Tibial artery (tissue), 4 donors: ENCODE measurements around the gene DYNC1I2.

Experiments
- DNase-seq, 2 donors: peaks; one replicate each; pipeline ENCODE4 v3.0.0-alpha.2; 2019
- H3K27ac ChIP-seq, 2 donors: fragments of 200-600 bp; sonication (generic) in 1 of 2; 1 replicate in 1 of 2; 2 replicates in 1 of 2; pipeline ENCODE4 v1.5.1; 2018 to 2019; ENCODE audit warnings: mild to moderate bottlenecking in 1 of 2
- H3K27me3 ChIP-seq, 2 donors: fragments of 200-600 bp; sonication (generic) in 1 of 2; one replicate each; pipeline versions ENCODE4 v1.5.1 to v1.6.0; 2016 to 2019
- H3K36me3 ChIP-seq, 3 donors: fragments of 200-600 bp; sonication (generic) in 2 of 3; one replicate each; pipeline ENCODE4 v1.5.1; 2016 to 2019; ENCODE audit warnings: mild to moderate bottlenecking in 2 of 3
- H3K4me1 ChIP-seq, 4 donors: fragments of 200-600 bp; sonication (generic) in 2 of 4; 1 replicate in 3 of 4; 2 replicates in 1 of 4; pipeline ENCODE4 v1.5.1; 2016 to 2019
- H3K4me3 ChIP-seq, 2 donors: fragments of 200-600 bp; sonication (generic) in 1 of 2; 1 replicate in 1 of 2; 2 replicates in 1 of 2; pipeline ENCODE4 v1.5.1; 2018 to 2019; ENCODE audit warnings: mild to moderate bottlenecking in 2 of 2
- H3K9me3 ChIP-seq, 3 donors: fragments of 200-600 bp; sonication (generic) in 1 of 3; one replicate each; pipeline ENCODE4 v1.5.1; 2016 to 2019
- CTCF ChIP-seq, 2 experiments: fragments of 200-600 bp in 1 of 2; fragments of 450-650 bp in 1 of 2; IDR thresholded peaks; one replicate each; pipeline ENCODE4 v1.5.1; 2017 to 2019; ENCODE audit warnings: antibody characterized with exemption in 2 of 2, mild to moderate bottlenecking in 1 of 2, moderate library complexity in 1 of 2
- intact Hi-C: fragments of 100-400 bp; cut with DNase I; formaldehyde crosslinking; loops from one replicate; pipeline ENCODE4 v1.15.0; 2023; ENCODE audit warnings: low total_unique reads

DYNC1I2 gene

DNA sequence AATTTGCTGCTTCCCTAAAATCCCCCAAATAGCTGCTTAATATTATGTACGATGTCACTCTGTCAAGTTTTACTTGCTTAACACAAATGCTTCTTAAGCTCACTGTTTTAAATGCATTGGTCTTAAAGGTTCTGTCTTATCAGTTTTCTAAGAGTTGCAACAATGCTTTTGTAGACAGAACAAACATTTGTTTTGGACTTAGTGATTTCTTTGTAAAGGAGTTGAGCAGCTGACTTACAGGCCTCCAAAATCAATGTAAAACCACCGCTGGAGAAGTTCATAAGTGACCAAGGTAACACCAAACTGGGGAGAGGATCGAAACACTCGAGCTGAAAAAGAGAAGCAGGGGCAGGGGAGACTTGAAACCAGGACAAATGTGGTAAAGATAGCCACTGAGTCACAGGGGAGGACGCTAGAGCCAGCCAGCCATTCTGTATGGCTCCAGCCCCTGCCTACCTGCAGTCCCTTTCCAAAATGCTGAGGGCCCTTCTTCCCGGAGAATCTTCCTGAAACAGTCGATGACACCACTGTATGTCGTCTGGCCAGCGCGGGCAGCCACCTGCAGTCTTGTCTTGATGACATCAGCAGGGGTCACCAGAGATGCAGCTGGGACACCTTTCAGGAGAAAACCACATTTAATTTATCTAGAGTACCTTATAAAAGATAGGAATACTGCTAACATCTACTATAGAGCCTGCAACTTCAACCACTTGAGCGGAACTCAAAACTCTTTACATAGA is 100.2 kb downstream of the DYNC1I2 start:
- Histone ChIP-seq H3K36me3 (peaks cover 59 to 93% (median 87%) of the 10 kb centered on the region in 3 donors), H3K4me1 (no peaks in the 10 kb centered on the region)
- no peak for TF ChIP-seq CTCF (IDR thresholded peaks at IDR 0.05)

GRCh38 chr2:171788316-171788993 is 101.2 kb downstream of the DYNC1I2 start:
- DNase-seq, result no peak
- Histone ChIP-seq H3K9me3 (no peaks in the 10 kb centered on the region), H3K36me3 (peaks cover 58 to 91% (median 87%) of the 10 kb centered on the region in 3 donors), H3K4me3 (no peak overlapping the region), H3K27ac (no peak overlapping the region), H3K4me1 (no peaks in the 10 kb centered on the region), H3K27me3 (no peaks in the 10 kb centered on the region)
- TF ChIP-seq CTCF (IDR thresholded peaks at IDR 0.05), result no peak
- intact Hi-C loops, result no loop called here

More for the DNA sequence above, 100.2 kb downstream of the DYNC1I2 start:
- Histone ChIP-seq H3K4me3 (no peak overlapping the region), H3K27ac (no peak overlapping the region), H3K27me3 (no peaks in the 10 kb centered on the region), H3K9me3 (no peaks in the 10 kb centered on the region)
- no peak for DNase-seq
- intact Hi-C loops, result no loop called here

- H3K27me3 ChIP-seq, result no peaks in the 10 kb centered on the region
- no peak overlapping the region for H3K4me3 ChIP-seq
- H3K27ac ChIP-seq, result no peak overlapping the region
- DNase-seq, result no peak
- TF ChIP-seq CTCF (IDR thresholded peaks at IDR 0.05), result no peak
- intact Hi-C loops, result no loop called here
- peaks cover 43 to 80% (median 72%) of the 10 kb centered on the region in 3 donors for H3K36me3 ChIP-seq
- H3K4me1 ChIP-seq, result no peaks in the 10 kb centered on the region
- no peaks in the 10 kb centered on the region for H3K9me3 ChIP-seq
Measured at GRCh38 chr2:171789956-171790355, 102.7 kb downstream of the DYNC1I2 start.

DNA sequence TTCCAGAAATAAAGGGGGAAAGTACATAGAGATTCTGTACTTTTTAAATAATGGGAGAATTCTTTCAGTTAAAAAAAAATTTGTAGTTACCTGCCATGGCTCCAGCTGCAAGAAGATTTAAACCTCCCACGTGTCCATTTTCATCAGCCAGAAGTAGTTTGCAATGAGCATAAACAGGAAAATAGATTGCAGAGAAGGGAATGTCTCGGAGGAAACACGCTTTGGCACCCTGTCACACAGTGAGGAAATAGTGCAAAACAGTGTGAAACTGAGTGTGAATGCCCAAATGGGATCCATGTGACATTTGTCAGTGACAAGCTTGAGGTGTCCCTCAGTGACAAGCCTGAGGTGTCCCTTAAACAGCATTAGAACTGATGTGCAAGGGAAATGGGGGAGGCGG is 104.1 kb downstream of the DYNC1I2 start:
- Histone ChIP-seq H3K4me1 (no peaks in the 10 kb centered on the region), H3K4me3 (no peak overlapping the region), H3K36me3 (peaks cover 33 to 68% (median 61%) of the 10 kb centered on the region in 3 donors), H3K9me3 (no peaks in the 10 kb centered on the region), H3K27me3 (no peaks in the 10 kb centered on the region), H3K27ac (no peak overlapping the region)
- intact Hi-C loops, result no loop called here
- TF ChIP-seq CTCF (IDR thresholded peaks at IDR 0.05), result no peak
- DNase-seq, result no peak

DNA sequence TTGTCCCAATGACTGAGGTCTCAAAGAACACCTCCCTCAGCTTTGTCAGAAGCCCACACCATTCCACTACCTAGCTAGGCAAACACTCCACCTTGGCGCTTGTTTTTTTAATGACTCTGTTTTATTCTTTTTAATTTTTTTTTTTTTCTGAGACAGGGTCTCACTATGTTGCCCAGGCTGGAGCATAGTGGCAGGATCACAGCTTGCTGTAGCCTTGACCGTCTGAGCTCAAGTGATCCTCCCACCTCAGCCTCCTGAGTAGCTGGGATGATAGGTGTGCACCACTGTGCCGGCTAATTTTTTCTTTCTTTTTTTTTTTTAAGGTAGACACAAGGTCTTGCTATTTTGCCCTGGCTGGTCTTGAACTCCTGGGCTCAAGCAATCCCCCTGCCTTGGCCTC is 104.9 kb downstream of the DYNC1I2 start:
- Histone ChIP-seq H3K9me3 (no peaks in the 10 kb centered on the region), H3K27me3 (no peaks in the 10 kb centered on the region), H3K4me1 (no peaks in the 10 kb centered on the region), H3K4me3 (no peak overlapping the region), H3K36me3 (peaks cover 30 to 60% (median 53%) of the 10 kb centered on the region in 3 donors), H3K27ac (no peak overlapping the region)
- TF ChIP-seq CTCF (IDR thresholded peaks at IDR 0.05), result no peak
- intact Hi-C loops, result no loop called here
- no peak for DNase-seq
